ENCODE data around the gene IL10RA. TPM values are rescaled to one million over a fixed set of nuclear protein-coding genes. Genes with fewer than 3 reads are reported as not detected.
A peak's percentile ranks its signal among the peaks of the same experiment; 100 is the strongest.

Gene IL10RA
- total and polyA plus RNA-seq, 9 donors = 2.9 to 7.8 (median 4.3) TPM

DNA sequence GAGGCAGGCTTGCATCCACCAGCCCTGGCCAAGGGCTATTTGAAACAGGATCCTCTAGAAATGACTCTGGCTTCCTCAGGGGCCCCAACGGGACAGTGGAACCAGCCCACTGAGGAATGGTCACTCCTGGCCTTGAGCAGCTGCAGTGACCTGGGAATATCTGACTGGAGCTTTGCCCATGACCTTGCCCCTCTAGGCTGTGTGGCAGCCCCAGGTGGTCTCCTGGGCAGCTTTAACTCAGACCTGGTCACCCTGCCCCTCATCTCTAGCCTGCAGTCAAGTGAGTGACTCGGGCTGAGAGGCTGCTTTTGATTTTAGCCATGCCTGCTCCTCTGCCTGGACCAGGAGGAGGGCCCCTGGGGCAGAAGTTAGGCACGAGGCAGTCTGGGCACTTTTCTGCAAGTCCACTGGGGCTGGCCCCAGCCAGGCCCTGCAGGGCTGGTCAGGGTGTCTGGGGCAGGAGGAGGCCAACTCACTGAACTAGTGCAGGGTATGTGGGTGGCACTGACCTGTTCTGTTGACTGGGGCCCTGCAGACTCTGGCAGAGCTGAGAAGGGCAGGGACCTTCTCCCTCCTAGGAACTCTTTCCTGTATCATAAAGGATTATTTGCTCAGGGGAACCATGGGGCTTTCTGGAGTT, 13.3 kb downstream of the IL10RA start:
- no peaks in the 10 kb centered on the region for H3K27me3 ChIP-seq (ENCODE audit: control insufficient read depth, insufficient read depth, low read length)
- no peaks in the 10 kb centered on the region for H3K36me3 ChIP-seq (ENCODE audit: control insufficient read depth, insufficient read depth, low read length)
- peaks cover 12% of the 10 kb centered on the region for H3K4me1 ChIP-seq (ENCODE audit: control insufficient read depth, insufficient read depth, low read length)
- 54% methylated on average over 2 of the region's 3 CpGs for WGBS (ENCODE audit: insufficient coverage)
- no peak for DNase-seq
- no peaks in the 10 kb centered on the region for H3K9me3 ChIP-seq (replicated peaks; ENCODE audit: control insufficient read depth, low read depth, low read length)
- H3K4me3 ChIP-seq (ENCODE audit: low read length) = no peak overlapping the region
- no peak overlapping the region for H3K27ac ChIP-seq (ENCODE audit: low read length)

DNA sequence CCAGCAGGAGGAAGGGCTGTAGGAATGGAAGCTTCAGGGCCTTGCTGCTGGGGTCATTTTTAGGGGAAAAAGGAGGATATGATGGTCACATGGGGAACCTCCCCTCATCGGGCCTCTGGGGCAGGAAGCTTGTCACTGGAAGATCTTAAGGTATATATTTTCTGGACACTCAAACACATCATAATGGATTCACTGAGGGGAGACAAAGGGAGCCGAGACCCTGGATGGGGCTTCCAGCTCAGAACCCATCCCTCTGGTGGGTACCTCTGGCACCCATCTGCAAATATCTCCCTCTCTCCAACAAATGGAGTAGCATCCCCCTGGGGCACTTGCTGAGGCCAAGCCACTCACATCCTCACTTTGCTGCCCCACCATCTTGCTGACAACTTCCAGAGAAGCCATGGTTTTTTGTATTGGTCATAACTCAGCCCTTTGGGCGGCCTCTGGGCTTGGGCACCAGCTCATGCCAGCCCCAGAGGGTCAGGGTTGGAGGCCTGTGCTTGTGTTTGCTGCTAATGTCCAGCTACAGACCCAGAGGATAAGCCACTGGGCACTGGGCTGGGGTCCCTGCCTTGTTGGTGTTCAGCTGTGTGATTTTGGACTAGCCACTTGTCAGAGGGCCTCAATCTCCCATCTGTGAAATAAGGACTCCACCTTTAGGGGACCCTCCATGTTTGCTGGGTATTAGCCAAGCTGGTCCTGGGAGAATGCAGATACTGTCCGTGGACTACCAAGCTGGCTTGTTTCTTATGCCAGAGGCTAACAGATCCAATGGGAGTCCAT, 14.1 kb downstream of the IL10RA start:
- no peak for DNase-seq
- H3K27ac ChIP-seq (ENCODE audit: low read length) = no peak overlapping the region
- H3K27me3 ChIP-seq (ENCODE audit: control insufficient read depth, insufficient read depth, low read length) = no peaks in the 10 kb centered on the region
- peaks cover 12% of the 10 kb centered on the region for H3K4me1 ChIP-seq (ENCODE audit: control insufficient read depth, insufficient read depth, low read length)
- no peak overlapping the region for H3K4me3 ChIP-seq (ENCODE audit: low read length)
- H3K36me3 ChIP-seq (ENCODE audit: control insufficient read depth, insufficient read depth, low read length) = no peaks in the 10 kb centered on the region
- WGBS (ENCODE audit: insufficient coverage) = 69% methylated on average over 3 of the region's 4 CpGs
- no peaks in the 10 kb centered on the region for H3K9me3 ChIP-seq (replicated peaks; ENCODE audit: control insufficient read depth, low read depth, low read length)

DNA sequence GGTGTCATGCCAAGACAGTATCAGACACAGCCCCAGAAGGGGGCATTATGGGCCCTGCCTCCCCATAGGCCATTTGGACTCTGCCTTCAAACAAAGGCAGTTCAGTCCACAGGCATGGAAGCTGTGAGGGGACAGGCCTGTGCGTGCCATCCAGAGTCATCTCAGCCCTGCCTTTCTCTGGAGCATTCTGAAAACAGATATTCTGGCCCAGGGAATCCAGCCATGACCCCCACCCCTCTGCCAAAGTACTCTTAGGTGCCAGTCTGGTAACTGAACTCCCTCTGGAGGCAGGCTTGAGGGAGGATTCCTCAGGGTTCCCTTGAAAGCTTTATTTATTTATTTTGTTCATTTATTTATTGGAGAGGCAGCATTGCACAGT, 14.6 kb downstream of the IL10RA start:
- Histone ChIP-seq H3K27ac (ENCODE audit: low read length) (no peak overlapping the region), H3K36me3 (ENCODE audit: control insufficient read depth, insufficient read depth, low read length) (no peaks in the 10 kb centered on the region), H3K4me1 (ENCODE audit: control insufficient read depth, insufficient read depth, low read length) (peaks cover 12% of the 10 kb centered on the region), H3K9me3 (replicated peaks; ENCODE audit: control insufficient read depth, low read depth, low read length) (no peaks in the 10 kb centered on the region), H3K4me3 (ENCODE audit: low read length) (no peak overlapping the region), H3K27me3 (ENCODE audit: control insufficient read depth, insufficient read depth, low read length) (no peaks in the 10 kb centered on the region)
- WGBS (ENCODE audit: insufficient coverage) = 83% methylated on average over 1 of the region's 1 CpG
- no peak for DNase-seq

DNA sequence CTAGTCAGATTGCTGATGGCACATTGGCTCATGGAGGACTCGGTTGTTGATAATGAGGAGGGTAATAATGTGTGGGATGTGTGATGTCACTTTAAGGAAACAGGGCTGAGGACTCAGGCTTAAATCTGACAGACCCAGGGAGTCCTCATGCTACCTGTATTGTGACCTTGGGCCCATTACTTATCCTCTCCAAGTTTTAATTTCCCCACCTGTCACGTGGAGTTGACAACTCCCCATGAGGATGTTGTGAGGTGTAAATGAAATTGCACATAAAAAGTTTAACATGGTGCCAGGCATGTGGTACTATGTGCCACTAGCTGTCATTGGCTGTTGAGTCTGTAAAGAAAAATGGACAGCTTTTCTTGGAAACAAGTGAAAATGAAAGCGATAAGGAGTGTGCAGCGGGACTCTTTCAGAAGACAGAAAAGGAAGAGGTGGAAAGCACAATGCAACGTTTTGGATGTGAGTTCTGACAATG, 15.3 kb downstream of the IL10RA start:
- no peaks in the 10 kb centered on the region for H3K27me3 ChIP-seq (ENCODE audit: control insufficient read depth, insufficient read depth, low read length)
- no peak overlapping the region for H3K4me3 ChIP-seq (ENCODE audit: low read length)
- no peak overlapping the region for H3K27ac ChIP-seq (ENCODE audit: low read length)
- H3K4me1 ChIP-seq (ENCODE audit: control insufficient read depth, insufficient read depth, low read length) = peaks cover 12% of the 10 kb centered on the region
- no peaks in the 10 kb centered on the region for H3K9me3 ChIP-seq (replicated peaks; ENCODE audit: control insufficient read depth, low read depth, low read length)
- no peak for DNase-seq
- 77% methylated on average over 4 of the region's 5 CpGs for WGBS (ENCODE audit: insufficient coverage)
- no peaks in the 10 kb centered on the region for H3K36me3 ChIP-seq (ENCODE audit: control insufficient read depth, insufficient read depth, low read length)

DNA sequence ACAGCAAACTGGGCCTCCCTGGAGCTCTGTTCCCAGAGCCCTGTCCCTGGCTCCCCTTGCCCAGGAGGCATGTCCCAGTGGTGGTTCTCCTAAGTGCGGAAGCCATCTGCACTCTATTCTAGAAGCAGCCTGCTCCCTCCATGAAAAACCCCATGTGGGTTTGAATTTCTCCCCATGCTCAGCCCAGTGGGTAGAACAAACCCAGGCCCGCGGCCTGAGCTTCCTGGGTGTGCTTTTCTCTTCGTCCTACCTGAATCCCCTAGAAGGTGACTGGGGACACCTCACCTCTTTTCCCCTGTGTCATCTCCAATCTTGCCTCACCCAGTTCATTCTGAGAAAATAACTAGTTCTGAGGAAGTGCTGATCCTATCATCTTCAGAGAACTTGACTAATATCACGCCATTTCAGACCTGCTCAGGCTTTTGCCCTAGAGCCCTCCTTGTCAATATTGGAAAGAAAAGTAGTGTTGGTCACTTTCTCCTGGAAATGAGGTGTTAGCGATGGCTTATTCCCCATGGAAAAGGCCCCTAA, 15.9 kb downstream of the IL10RA start:
- WGBS (ENCODE audit: insufficient coverage) = 75% methylated on average over 5 of the region's 6 CpGs
- no peaks in the 10 kb centered on the region for H3K27me3 ChIP-seq (ENCODE audit: control insufficient read depth, insufficient read depth, low read length)
- no peaks in the 10 kb centered on the region for H3K9me3 ChIP-seq (replicated peaks; ENCODE audit: control insufficient read depth, low read depth, low read length)
- peaks cover 12% of the 10 kb centered on the region for H3K4me1 ChIP-seq (ENCODE audit: control insufficient read depth, insufficient read depth, low read length)
- H3K36me3 ChIP-seq (ENCODE audit: control insufficient read depth, insufficient read depth, low read length) = no peaks in the 10 kb centered on the region
- no peak for DNase-seq
- H3K4me3 ChIP-seq (ENCODE audit: low read length) = no peak overlapping the region
- H3K27ac ChIP-seq (ENCODE audit: low read length) = peak overlapping the region; percentile 80

DNA sequence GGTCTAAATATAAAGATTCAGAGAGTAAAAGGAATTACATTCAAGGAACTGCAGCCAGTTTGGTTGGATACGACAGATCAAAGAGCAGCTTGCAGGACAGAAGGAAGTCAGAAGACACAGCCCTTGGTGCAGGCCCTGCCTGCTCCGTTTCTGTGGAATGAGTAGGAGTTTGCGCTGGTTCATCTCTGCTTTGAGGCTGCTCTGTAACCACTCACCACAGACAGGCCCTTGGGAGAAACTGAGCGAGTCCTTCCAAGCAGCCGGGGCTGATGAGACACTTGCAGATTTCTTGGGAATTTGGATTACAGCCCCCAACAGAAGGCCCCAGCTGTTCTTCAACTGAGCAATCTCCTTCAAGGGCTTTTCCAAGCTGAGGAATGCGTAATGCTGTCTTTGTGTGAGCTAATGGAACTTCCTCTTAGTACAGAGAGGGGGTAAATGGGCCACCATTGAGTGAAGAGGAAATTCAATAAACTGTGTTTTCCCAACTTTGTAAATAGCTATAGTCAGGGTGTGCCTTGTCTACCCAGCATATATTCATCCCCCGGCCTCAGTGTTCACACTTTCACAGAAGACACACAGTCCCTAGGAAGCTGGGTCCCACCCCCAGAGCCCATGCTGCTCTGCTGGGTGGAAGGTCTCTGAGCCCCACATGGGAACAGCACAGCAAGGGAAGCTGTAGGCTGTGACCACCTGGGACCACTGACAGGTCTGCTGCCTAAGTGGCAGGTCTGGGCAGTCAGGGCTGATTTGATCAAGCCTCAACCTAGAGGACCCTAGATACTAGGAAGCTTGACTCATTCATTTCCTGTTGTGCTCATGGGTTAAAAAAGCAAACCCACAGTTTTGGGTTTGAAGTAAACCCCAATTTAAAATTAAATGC, 16.6 kb downstream of the IL10RA start:
- no peaks in the 10 kb centered on the region for H3K27me3 ChIP-seq (ENCODE audit: control insufficient read depth, insufficient read depth, low read length)
- H3K9me3 ChIP-seq (replicated peaks; ENCODE audit: control insufficient read depth, low read depth, low read length) = no peaks in the 10 kb centered on the region
- peak; percentile 91 for DNase-seq
- no peaks in the 10 kb centered on the region for H3K36me3 ChIP-seq (ENCODE audit: control insufficient read depth, insufficient read depth, low read length)
- WGBS (ENCODE audit: insufficient coverage) = 0% methylated on average over 2 of the region's 7 CpGs
- peaks cover 15% of the 10 kb centered on the region for H3K4me1 ChIP-seq (ENCODE audit: control insufficient read depth, insufficient read depth, low read length)
- no peak overlapping the region for H3K4me3 ChIP-seq (ENCODE audit: low read length)
- peak overlapping the region; percentile 80 for H3K27ac ChIP-seq (ENCODE audit: low read length)

DNA sequence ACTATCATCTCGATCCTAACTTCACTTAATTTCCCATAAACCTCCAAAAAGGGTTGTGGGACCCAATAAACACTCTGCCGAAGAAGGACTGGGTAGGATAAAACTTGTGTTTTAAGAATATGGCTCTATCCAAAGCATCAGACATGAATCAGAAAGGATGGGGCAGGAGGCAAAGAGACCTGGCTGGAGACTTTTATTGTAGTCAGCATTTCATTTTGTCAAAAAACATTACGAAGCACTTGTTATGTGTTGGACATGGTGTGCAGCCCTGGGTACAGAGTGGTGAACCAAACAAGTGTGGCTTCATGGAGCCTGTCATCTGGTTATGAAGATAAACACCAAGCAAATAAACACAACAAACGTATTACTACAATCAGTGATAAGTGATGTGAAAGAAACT, 17.3 kb downstream of the IL10RA start:
- Histone ChIP-seq H3K27ac (ENCODE audit: low read length) (peak overlapping the region; percentile 80), H3K36me3 (ENCODE audit: control insufficient read depth, insufficient read depth, low read length) (no peaks in the 10 kb centered on the region), H3K4me1 (ENCODE audit: control insufficient read depth, insufficient read depth, low read length) (peaks cover 21% of the 10 kb centered on the region), H3K27me3 (ENCODE audit: control insufficient read depth, insufficient read depth, low read length) (no peaks in the 10 kb centered on the region), H3K9me3 (replicated peaks; ENCODE audit: control insufficient read depth, low read depth, low read length) (no peaks in the 10 kb centered on the region), H3K4me3 (ENCODE audit: low read length) (no peak overlapping the region)
- no CpG with 5 or more reads among the region's 4 CpGs for WGBS (ENCODE audit: insufficient coverage)
- DNase-seq = no peak

DNA sequence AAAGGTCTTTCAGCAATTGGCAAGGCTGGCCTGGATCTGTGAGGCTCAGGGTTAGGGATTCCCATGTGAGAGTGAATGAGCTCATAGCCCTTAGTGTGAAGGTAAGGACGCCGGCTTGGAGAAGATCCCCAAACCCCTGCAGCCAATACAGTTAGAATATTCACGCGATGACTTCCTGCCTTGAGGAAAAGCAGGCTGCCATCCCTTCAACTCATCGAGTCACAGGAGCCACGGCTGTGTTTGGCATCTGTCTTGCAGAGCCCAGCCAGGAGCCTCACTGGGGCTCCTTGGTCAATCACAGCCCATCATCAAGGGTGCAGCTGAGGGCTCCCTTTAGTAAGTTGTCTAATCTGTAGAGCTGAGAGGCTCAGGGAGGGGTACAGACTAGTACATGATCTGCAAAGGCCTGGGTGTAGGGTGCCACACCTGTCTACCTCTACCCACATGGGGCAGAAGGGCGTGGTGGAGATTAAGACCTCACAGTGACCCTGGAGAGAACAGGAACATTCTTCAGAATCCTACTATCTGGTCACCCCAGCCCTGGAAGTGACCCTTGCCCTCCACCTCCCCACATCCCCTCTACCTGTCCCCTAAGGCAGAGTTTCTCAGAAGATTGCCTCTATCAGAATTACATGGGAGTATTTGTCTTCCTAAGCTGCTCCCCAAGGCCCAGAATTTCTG, 18.5 kb downstream of the IL10RA start:
- Histone ChIP-seq H3K4me3 (ENCODE audit: low read length) (no peak overlapping the region), H3K9me3 (replicated peaks; ENCODE audit: control insufficient read depth, low read depth, low read length) (no peaks in the 10 kb centered on the region), H3K4me1 (ENCODE audit: control insufficient read depth, insufficient read depth, low read length) (peaks cover 21% of the 10 kb centered on the region), H3K27ac (ENCODE audit: low read length) (no peak overlapping the region), H3K27me3 (ENCODE audit: control insufficient read depth, insufficient read depth, low read length) (no peaks in the 10 kb centered on the region), H3K36me3 (ENCODE audit: control insufficient read depth, insufficient read depth, low read length) (no peaks in the 10 kb centered on the region)
- DNase-seq = no peak
- WGBS (ENCODE audit: insufficient coverage) = 88% methylated on average over 5 of the region's 7 CpGs

DNA sequence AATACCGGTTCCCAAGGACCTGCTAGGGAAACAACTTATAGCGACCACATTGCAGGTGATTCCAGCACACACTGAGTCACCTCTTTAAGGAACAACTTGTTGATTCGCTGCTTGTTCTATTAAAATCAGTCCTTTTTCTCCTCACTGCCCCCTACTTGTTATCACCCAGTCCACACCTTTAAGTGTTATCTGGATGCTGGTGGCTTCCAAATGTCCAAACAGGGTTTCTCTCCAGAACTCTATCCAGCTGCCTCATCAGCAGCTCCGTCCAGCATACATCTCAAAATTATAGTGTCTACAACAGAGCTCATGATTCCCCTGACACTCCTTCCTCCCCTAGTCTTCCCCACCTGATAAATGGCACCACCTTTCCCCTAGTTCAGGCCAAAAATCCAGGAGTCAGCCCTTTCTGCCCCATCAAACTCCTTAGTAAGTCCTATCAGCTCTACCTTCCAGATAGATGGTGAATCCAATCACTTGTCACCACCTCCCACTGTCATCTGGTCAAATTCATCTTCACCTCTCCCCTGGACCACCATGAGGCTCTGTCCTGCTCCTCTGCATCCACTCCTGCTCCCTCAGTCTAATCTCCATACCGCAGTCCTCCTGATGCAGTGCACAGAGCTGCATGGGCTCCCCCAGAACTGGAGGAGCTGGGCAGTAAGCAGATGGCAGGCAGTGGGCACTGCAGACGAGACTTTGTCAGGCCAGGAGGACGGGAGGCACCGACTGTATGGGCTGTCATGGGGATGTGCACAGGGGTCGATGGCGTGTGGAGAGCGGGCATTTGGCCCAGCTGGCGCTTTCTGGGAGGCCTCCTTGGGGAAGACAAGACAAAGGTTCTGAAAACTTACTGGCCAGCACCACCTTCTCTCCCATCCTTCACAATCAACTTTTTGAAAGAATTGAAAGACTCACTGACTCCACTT, 19.3 kb downstream of the IL10RA start:
- Histone ChIP-seq H3K4me3 (ENCODE audit: low read length) (no peak overlapping the region), H3K27me3 (ENCODE audit: control insufficient read depth, insufficient read depth, low read length) (no peaks in the 10 kb centered on the region), H3K36me3 (ENCODE audit: control insufficient read depth, insufficient read depth, low read length) (no peaks in the 10 kb centered on the region), H3K4me1 (ENCODE audit: control insufficient read depth, insufficient read depth, low read length) (peaks cover 26% of the 10 kb centered on the region), H3K27ac (ENCODE audit: low read length) (no peak overlapping the region), H3K9me3 (replicated peaks; ENCODE audit: control insufficient read depth, low read depth, low read length) (no peaks in the 10 kb centered on the region)
- 83% methylated on average over 11 of the region's 12 CpGs for WGBS (ENCODE audit: insufficient coverage)
- DNase-seq = no peak
